Retinal pigment epithelial cell (primary cell): Measurements from ENCODE around the gene CD8B2.
A peak's percentile ranks its signal among the peaks of the same experiment; 100 is the strongest.
"Not testable (repeated sequence)": the region's sequence is repeated elsewhere in the genome, so short reads cannot be mapped to it uniquely, and the experiment has no call there.

Source experiments
- DNase-seq: peaks from one replicate; pipeline ENCODE4 v3.0.0-alpha.2; 2010; ENCODE audit warnings: low read depth
- H3K4me3 ChIP-seq: 2 replicates; pipeline ENCODE4 v1.5.1; 2011; ENCODE audit warnings: mild to moderate bottlenecking, low read length, control low read depth, moderate library complexity
- TF ChIP-seq, protein P1 (sequence below): conservative IDR thresholded peaks from 2 replicates; pipeline ENCODE4 v1.5.1; 2011; ENCODE audit warnings: low read depth, low read length, control low read depth, inconsistent platforms

Gene CD8B2

DNA sequence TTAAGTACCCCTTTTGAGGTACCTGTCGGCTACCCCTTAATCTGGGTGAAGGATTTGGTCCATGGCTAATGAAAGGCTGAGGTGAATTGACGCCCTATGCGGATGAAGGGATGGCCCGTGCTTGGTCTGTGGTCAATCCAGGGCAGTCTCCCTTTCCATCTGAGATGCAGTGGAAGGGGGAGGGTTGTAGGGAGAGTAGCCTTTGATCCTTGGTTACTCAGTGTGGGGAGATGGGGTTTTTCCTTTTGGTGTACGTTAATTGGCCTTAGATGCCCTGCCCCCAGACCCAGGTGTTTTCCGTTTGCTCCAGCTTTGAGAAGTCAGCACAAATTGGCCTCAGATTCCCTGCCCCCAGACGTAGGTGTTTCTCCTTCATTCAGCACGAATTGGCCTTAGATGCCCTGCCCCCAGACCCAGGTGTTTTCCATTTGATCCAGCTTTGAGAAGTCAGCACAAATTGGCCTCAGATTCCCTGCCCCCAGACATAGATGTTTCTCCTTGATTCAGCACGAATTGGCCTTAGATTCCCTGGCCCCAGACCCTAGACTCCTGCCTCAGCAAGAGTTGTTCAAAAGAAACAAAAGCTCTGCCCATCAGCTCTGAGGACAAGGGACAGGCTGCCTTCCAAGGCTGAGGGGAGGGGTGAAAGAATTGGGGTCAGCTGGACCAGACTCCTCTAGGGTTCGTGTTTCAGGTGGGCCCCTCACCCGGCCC, 21.7 kb downstream of the CD8B2 start:
- not testable (repeated sequence) for H3K4me3 ChIP-seq, DNase-seq

DNA sequence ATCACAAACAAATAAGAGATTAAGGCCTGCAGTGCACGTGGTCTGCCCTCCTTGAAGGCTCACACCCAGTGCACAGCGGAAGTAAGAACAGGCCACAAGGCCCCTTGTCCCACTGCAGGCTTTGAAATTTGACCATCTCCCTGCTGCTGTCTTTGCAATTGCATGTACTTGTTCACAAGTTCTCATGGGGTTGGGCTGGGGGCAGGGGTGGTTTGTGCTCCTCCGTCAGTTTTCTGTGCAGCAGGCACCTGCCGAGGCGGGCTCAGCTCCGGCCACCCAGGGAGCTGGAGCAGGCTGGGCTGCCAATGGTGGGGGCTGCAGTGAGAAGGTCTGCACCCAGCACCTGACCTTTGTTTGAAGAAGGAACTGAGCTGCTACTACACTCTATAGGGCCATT, 22.2 kb downstream of the CD8B2 start:
- not testable (repeated sequence) for DNase-seq, H3K4me3 ChIP-seq

DNA sequence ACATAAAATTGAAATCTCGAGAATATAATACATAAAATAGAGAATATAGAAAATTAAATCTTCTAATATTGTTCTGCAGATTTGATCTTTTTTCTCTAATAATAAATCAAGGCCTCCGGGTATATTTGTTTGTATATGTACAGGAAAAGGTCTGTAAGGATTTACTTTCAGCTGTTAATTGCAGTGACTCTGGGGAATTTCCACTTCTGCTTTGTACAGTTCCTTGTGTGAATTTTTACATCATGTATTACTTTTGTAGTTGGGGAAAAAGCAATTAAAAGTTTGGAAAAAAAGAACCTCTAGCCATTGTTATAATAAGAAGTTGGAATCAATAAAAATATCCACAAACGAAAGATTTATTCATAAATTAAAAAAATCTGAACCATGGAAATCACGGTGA, 23.6 kb downstream of the CD8B2 start:
- not testable (repeated sequence) for H3K4me3 ChIP-seq, DNase-seq

DNA sequence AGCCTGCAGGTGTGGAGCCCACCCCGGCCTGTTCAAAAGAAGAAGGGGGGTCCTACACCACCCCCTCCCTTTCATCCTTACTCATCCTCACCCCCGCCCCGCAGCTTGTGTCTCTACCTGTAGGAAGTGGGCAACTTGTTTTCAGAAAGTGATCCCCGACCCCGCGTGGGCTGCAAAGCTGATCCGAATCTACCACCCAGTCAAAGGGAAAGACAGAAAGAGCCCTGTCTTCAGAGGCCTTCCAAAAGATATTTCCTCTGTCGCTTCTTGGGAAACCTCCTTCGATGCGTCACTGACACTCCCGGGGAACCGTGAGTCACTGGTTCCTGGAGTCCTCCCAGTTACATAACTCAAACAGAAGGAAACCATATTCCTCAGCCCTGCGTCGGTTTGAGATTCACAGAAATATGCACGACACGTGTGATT, 24.3 kb downstream of the CD8B2 start:
- DNase-seq, H3K4me3 ChIP-seq: not testable (repeated sequence)

DNA sequence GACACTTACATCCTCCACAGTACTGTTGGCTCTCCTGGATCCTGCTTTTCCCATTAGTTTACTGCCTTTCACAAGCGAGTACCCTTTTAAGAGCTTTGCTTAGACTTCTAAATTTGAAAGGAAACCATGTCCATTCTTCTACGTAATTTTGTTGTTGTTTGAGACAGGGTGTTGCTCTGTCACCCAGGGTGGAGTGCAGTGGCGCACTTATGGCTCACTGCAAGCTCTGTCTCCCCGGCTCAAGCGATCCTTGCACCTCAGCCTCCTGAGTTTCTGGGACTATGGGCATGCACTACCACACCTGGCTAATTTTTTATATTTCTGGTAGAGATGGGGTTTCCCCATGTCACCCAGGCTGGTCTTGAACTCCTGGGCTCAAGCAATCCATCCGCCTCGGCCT, 24.8 kb downstream of the CD8B2 start:
- not testable (repeated sequence) for H3K4me3 ChIP-seq

DNA sequence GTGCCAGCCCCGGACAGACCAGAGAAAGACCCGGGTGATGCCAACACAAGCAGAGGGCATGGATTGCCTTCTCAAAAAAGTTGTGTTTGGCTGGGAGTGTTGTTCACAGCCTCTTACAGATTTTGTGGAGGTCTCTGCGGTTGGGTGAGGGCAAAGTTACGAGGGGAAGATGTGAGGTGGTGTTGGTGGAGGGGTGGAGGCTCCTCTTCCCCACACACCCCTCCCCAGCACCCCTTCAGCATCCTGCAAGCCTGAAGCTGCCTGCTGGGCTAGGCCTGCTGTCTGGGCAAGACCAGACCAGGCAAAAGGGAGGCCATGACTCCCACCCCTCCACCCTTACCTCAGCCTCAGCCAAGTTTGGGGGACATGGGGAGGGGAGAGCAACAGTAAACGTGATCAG, 26.2 kb downstream of the CD8B2 start:
- not testable (repeated sequence) for DNase-seq, H3K4me3 ChIP-seq

More for the DNA sequence above, 24.8 kb downstream of the CD8B2 start:
- not testable (repeated sequence) for DNase-seq

DNA sequence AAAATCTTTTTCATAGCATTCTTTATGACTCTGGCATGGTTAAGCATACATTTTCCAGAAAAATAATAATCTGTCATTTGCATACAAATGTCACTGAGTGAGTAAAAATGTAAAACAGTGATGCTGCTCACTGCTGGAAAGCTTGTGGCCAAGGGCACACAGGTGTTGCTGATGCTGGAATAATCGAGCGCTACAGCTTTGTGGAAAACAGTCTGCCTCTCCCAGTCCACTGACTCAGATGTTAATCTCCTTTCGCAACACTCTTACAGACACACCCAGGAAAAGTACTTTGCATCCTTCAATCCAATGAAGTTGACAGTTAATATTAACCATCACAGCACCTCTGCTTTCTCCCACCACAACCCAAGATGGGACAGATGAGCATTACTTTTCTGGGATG, 27.7 kb downstream of the CD8B2 start:
- not testable (repeated sequence) for H3K4me3 ChIP-seq
- DNase-seq, result peak; percentile 20

DNA sequence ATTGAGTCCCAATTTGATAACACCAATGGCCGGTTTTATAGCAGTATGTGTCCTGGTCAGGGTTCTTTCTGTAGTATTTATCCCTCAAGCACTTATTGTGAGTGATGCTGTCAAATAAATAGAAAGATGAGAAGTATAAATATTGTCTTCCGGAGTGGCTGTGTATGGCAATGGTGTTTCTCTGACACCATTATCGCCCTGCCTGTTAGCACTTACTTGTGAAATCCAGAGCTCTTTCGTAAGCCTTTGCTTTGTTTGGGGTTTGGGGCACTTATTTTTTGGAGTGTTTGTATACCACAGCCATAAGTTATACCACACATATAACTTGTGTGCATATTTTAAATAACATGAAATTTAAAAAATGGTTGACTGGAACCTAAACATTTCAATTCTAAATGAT, 29.3 kb downstream of the CD8B2 start:
- DNase-seq, result no peak
- H3K4me3 ChIP-seq, result no peak overlapping the region
- TF ChIP-seq, protein P1, sequence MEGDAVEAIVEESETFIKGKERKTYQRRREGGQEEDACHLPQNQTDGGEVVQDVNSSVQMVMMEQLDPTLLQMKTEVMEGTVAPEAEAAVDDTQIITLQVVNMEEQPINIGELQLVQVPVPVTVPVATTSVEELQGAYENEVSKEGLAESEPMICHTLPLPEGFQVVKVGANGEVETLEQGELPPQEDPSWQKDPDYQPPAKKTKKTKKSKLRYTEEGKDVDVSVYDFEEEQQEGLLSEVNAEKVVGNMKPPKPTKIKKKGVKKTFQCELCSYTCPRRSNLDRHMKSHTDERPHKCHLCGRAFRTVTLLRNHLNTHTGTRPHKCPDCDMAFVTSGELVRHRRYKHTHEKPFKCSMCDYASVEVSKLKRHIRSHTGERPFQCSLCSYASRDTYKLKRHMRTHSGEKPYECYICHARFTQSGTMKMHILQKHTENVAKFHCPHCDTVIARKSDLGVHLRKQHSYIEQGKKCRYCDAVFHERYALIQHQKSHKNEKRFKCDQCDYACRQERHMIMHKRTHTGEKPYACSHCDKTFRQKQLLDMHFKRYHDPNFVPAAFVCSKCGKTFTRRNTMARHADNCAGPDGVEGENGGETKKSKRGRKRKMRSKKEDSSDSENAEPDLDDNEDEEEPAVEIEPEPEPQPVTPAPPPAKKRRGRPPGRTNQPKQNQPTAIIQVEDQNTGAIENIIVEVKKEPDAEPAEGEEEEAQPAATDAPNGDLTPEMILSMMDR, result no peak

DNA sequence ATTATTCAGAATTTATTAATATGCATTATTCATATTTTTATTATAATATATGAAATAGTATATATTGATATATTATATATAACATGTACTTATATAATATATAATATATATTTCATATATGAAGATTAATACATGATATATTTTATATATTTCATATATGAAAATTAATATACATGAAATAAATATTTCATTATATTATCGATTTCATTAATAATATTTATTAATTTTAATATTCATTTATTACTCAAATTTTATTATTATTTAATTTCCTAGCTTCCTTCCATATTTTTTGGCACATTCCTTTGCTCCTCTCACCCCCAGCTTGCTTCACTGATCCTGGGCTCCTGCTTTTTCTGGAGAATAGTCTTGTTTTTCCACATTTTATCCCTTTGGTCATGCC, 29.7 kb downstream of the CD8B2 start:
- DNase-seq, result no peak
- TF ChIP-seq, protein P1, result no peak
- H3K4me3 ChIP-seq, result no peak overlapping the region

DNA sequence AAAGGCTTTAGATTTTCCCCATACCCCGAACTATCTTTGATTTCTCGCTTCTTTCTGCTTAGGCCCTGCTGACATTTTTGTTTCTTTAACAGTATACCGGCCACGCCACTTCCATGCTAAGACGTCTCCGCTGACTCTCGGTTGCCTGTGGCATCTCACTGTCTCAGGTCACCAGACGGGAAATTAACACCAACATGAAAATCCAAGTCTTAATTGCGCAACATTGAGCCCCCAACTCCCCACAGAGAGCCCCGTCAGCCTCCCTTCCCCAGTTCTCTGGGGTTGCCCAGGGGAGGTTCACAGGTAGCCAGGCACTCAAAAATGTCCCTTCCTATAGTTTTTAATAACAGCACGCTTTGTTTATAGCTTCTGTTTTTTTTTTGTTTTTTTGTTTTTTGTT, 30.2 kb downstream of the CD8B2 start:
- no peak overlapping the region for H3K4me3 ChIP-seq
- no peak for DNase-seq
- TF ChIP-seq, protein P1, result no peak

DNA sequence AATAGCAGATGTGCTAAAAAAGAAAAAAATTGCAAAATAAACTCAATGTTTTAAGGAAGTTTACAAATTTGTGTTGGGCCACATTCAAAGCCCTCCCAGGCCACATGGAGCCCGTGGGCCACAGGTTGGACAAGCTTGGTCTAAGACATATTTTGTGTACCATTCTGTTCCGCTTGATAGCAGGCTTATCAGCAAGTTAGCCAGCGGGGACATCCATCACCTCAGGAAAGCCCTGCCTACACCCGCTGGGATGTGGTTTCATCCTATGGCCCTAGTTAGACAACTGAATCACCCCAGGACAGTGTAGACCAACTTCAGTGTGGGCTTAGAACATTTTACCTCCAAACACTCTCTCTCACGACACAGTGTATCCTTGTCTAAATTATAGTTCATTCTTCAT, 32.6 kb downstream of the CD8B2 start:
- DNase-seq, result no peak
- H3K4me3 ChIP-seq, result no peak overlapping the region
- TF ChIP-seq, protein P1, result no peak
